GM12878 (cell line): ENCODE measurements around the gene CC2D1A. TPM values are rescaled to one million over a fixed set of nuclear protein-coding genes. Genes with fewer than 3 reads are reported as not detected.

Experiments used
- ATAC-seq: fragments of 200-7000 bp; cut with Tn5 transposase; 3 replicates; pipeline ENCODE4 v1.9.1; 2020; ENCODE audit warnings: mild to moderate bottlenecking, moderate library complexity
- BruUV-seq: library from RNA; stranded (reverse); fragments of 400-500 nt; replicated peaks from 2 replicates; lab custom pipeline; 2021; lab: Mats Ljungman, UMichigan
- CTCF ChIA-PET: fragments of 300-600 bp; sonication (Branson Sonifier 250); formaldehyde crosslinking; extraction: SDS; loops from one replicate; lab custom pipeline; 2021; ENCODE audit warnings: inconsistent platforms; lab: Yijun Ruan, JAX
- POLR2A ChIA-PET: fragments of 350-600 bp; formaldehyde crosslinking; extraction: SDS; loops from one replicate; lab custom pipeline; 2021; ENCODE audit warnings: inconsistent platforms; lab: Charles Lee
- RAD21 ChIA-PET: fragments of 300-600 bp; sonication (Branson Sonifier 250); formaldehyde crosslinking; loops from one replicate; lab custom pipeline; 2023; ENCODE audit warnings: antibody characterized with exemption; ENCODE audit not compliant: unreplicated experiment; lab: Charles Lee
- SMC1A ChIA-PET: fragments of 300-600 bp; sonication (Branson Sonifier 250); formaldehyde crosslinking; loops from one replicate; lab custom pipeline; 2023; ENCODE audit not compliant: unreplicated experiment, uncharacterized antibody; lab: Charles Lee
- DNase-seq: peaks from one replicate; pipeline ENCODE4 v3.0.0-alpha.2; 2011; ENCODE audit warnings: low read depth, low spot score
- FAIRE-seq: peaks from 3 replicates; lab custom pipeline; 2011; peaks lifted over from hg19 to GRCh38; lab: Jason Lieb, UNC
- H2AFZ ChIP-seq: 2 replicates; pipeline ENCODE4 v1.6.0; 2011; ENCODE audit warnings: low read depth, low read length, control low read depth; ENCODE audit not compliant: control insufficient read depth
- H3K27ac ChIP-seq: 2 replicates; pipeline ENCODE4 v1.5.1; 2011; ENCODE audit warnings: control low read depth; ENCODE audit not compliant: control insufficient read depth, insufficient read depth
- H3K27me3 ChIP-seq, 2 experiments: replicated peaks in 1 of 2; 2 replicates each; pipeline versions ENCODE4 v1.6.0 to v1.6.1; 2011; ENCODE audit warnings: low read length in 1 of 2; ENCODE audit not compliant: control insufficient read depth in 2 of 2, insufficient read depth in 2 of 2
- H3K36me3 ChIP-seq, 2 experiments: 2 replicates each; pipeline ENCODE4 v1.5.1; 2011; ENCODE audit warnings: low read length in 1 of 2; ENCODE audit not compliant: control insufficient read depth in 2 of 2, insufficient read depth in 2 of 2
- H3K4me1 ChIP-seq: 2 replicates; pipeline ENCODE4 v1.6.1; 2011; ENCODE audit warnings: mild to moderate bottlenecking, low read length, moderate library complexity, mixed read lengths; ENCODE audit not compliant: control insufficient read depth, insufficient read depth
- H3K4me2 ChIP-seq: 2 replicates; pipeline ENCODE4 v1.6.0; 2011; ENCODE audit warnings: control low read depth; ENCODE audit not compliant: control insufficient read depth, insufficient read depth
- H3K4me3 ChIP-seq: fragments of 200-600 bp; sonication (generic); 2 replicates; pipeline ENCODE4 v1.5.1; 2016
- H3K79me2 ChIP-seq: 2 replicates; pipeline ENCODE4 v1.6.0; 2011; ENCODE audit warnings: low read length; ENCODE audit not compliant: control insufficient read depth, insufficient read depth
- H3K9ac ChIP-seq: 2 replicates; pipeline ENCODE4 v1.8.0; 2011; ENCODE audit warnings: low read length, control low read depth, mixed read lengths; ENCODE audit not compliant: control insufficient read depth, insufficient read depth
- H3K9me3 ChIP-seq: replicated peaks from 3 replicates; pipeline ENCODE4 v1.5.1; 2011; ENCODE audit warnings: mild to moderate bottlenecking, low read length; ENCODE audit not compliant: control insufficient read depth, insufficient read depth
- H4K20me1 ChIP-seq: 2 replicates; pipeline ENCODE4 v1.6.0; 2011; ENCODE audit not compliant: control insufficient read depth, insufficient read depth
- IKZF1 ChIP-seq: fragments of 450-650 bp; conservative IDR thresholded peaks from 2 replicates; pipeline ENCODE4 v1.6.1; 2017; ENCODE audit warnings: antibody characterized with exemption, mild to moderate bottlenecking
- KDM1A ChIP-seq: fragments of 200-600 bp; sonication (generic); IDR thresholded peaks from 2 replicates; pipeline ENCODE4 v1.6.1; 2016; ENCODE audit warnings: borderline replicate concordance
- SMC3 ChIP-seq: IDR thresholded peaks from 2 replicates; pipeline ENCODE4 v1.6.1; 2011; ENCODE audit warnings: low read length, improper control_type of control experiment, borderline replicate concordance
- ZNF384 ChIP-seq: IDR thresholded peaks from 2 replicates; pipeline ENCODE4 v1.6.1; 2012; ENCODE audit warnings: low read depth, mild to moderate bottlenecking, low read length, improper control_type of control experiment, borderline replicate concordance
- WGBS: methylation state at CpG from one replicate; pipeline ENCODE4 v1.1.6; 2016; ENCODE audit warnings: low lambda C conversion rate; ENCODE audit not compliant: insufficient replicate concordance, insufficient coverage; ENCODE audit errors: missing lambda C conversion rate; 5-methylcytosine and 5-hydroxymethylcytosine counted together
- in situ Hi-C: fragments of 300-500 bp; cut with MboI; formaldehyde crosslinking; loops from 9 replicates; pipeline ENCODE4 v1.14.3; 2018; ENCODE audit warnings: mixed read lengths
- intact Hi-C: fragments of 100-400 bp; cut with micrococcal nuclease; formaldehyde crosslinking; loops from one replicate; pipeline ENCODE4 v1.14.2; 2022; ENCODE audit not compliant: unreplicated experiment
- polyA plus RNA-seq, 11 experiments: library from polyadenylated mRNA; depleted of rRNA in 4 of 11; unstranded in 6 of 11; stranded (reverse) in 5 of 11; fragments of >200 nt; fragmentation: Nextera tagmentation in 4 of 11; fragmentation: Illumina TruSeq in 1 of 11; extraction: Ambion mirVana in 4 of 11; extraction: Trizol in 1 of 11; gene quantifications; 1 replicate in 1 of 11; 2 replicates in 10 of 11; pipeline versions ENCODE4 v1.2.1 to v1.2.3, GENCODE V29; 2011 to 2016; ENCODE audit warnings: inconsistent platforms in 2 of 11, missing spikeins in 2 of 11, low read depth in 1 of 11
- total RNA-seq, 4 experiments: library from RNA; depleted of rRNA in 3 of 4; stranded (reverse); fragments of >200 nt in 3 of 4; fragmentation: Illumina TruSeq in 1 of 4; extraction: Trizol in 1 of 4; gene quantifications; 2 replicates each; pipeline versions ENCODE4 v1.2.1 to v1.2.3, GENCODE V29; 2013 to 2021
- TF ChIP-seq, protein P1 (sequence below), 3 experiments: IDR thresholded peaks in 2 of 3; conservative IDR thresholded peaks in 1 of 3; 2 replicates each; pipeline ENCODE4 v1.5.1; 2011; ENCODE audit warnings: low read depth in 3 of 3, low read length in 3 of 3, mild to moderate bottlenecking in 3 of 3, control low read depth in 2 of 3, moderate library complexity in 2 of 3, inconsistent platforms in 1 of 3, mixed read lengths in 1 of 3; ENCODE audit not compliant: control insufficient read depth in 2 of 3, insufficient read depth in 1 of 3; ENCODE audit errors: extremely low read depth in 1 of 3
- TF ChIP-seq, protein P2 (sequence below): IDR thresholded peaks from 2 replicates; pipeline ENCODE4 v1.6.1; 2012; ENCODE audit warnings: improper control_type of control experiment, low read depth, low read length; ENCODE audit not compliant: insufficient replicate concordance

CC2D1A gene
- total and polyA plus RNA-seq, 10 of the 15 experiments (the other 5 are each of a cell fraction or from before 2014, with no cell fraction given), result 0.13 to 36.1 (median 16.1) TPM

DNA sequence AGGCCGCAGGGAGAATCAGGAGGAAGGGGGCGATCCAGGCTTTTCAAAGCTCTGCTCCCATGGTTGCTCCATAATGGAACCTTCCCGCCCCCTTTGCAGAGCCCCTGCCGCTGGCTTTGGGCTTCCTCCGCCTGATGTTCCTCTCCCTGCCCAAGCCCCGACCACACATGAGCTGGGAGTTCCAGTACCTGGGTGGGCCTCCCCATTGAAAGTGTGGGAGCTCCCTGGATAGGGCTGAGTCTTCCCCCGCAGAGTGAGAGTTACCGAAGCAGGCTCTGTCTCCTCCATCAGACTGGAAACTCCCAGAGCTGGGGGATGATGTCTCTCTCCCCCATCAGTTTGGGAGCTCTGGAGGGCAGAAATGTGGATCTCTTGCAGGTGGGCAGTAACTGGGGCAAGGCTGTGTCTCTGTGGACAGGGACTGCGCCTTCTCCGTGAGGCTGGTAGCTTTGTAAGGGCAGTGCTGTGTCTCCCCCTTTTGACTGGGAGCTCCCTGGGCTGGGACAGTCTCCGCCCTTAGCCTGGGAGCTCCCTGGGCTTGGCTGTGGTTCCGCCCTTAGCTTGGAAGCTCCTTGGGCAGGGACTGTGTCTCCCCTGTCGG is 47.0 kb downstream of the CC2D1A start:
- Histone ChIP-seq H3K27ac (peak overlapping the region; percentile 64), H3K79me2 (peaks cover 15% of the 10 kb centered on the region), H3K9me3 (no peaks in the 10 kb centered on the region), H3K9ac (peak overlapping the region; percentile 81), H4K20me1 (no peaks in the 10 kb centered on the region), H3K4me2 (peak overlapping the region; percentile 73), H3K4me3 (peak overlapping the region; percentile 100), H2AFZ (no peak overlapping the region), H3K27me3 (no peaks in the 10 kb centered on the region), H3K4me1 (peaks cover 11% of the 10 kb centered on the region), H3K36me3 (peaks cover 0 to 11% of the 10 kb centered on the region in 2 experiments; a peak in 3 of 4 replicates)
- ATAC-seq (no peak; the same call in 2 of the 3 replicates), DNase-seq (no peak), FAIRE-seq (no peak)
- ChIA-PET POLR2A (interaction anchor here (0.7 to 1.1 kb wide), 3 partner anchors 35 to 161 kb away, joined by 3 to 4 read pairs (median 3); partner anchors contain the start of gene MISP3), CTCF (interaction anchor here (0.9 to 2.9 kb wide), 13 partner anchors 46 to 184 kb away, joined by 3 to 10 read pairs (median 4); partner anchors contain the start of genes ASF1B and IL27RA), SMC1A (interaction anchor here (0.7 to 2.1 kb wide), 10 partner anchors 14 to 121 kb away, joined by 3 to 10 read pairs (median 4); partner anchors contain the start of genes BRME1, CC2D1A and IL27RA), RAD21 (interaction anchor here (0.8 to 3.2 kb wide), 13 partner anchors 19 to 119 kb away, joined by 3 to 21 read pairs (median 4); partner anchors contain the start of genes IL27RA and RFX1)
- intact Hi-C loops, result loop anchor here (1.0 to 5.0 kb wide), 3 partner anchors 34 to 79 kb away; partner anchors contain the start of gene IL27RA
- no TSS peak for BruUV-seq
- WGBS, result 15% methylated on average over 11 of the region's 13 CpGs
- TF ChIP-seq, protein P1, sequence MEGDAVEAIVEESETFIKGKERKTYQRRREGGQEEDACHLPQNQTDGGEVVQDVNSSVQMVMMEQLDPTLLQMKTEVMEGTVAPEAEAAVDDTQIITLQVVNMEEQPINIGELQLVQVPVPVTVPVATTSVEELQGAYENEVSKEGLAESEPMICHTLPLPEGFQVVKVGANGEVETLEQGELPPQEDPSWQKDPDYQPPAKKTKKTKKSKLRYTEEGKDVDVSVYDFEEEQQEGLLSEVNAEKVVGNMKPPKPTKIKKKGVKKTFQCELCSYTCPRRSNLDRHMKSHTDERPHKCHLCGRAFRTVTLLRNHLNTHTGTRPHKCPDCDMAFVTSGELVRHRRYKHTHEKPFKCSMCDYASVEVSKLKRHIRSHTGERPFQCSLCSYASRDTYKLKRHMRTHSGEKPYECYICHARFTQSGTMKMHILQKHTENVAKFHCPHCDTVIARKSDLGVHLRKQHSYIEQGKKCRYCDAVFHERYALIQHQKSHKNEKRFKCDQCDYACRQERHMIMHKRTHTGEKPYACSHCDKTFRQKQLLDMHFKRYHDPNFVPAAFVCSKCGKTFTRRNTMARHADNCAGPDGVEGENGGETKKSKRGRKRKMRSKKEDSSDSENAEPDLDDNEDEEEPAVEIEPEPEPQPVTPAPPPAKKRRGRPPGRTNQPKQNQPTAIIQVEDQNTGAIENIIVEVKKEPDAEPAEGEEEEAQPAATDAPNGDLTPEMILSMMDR (IDR thresholded peaks at IDR 0.05 in 2 of 3, conservative IDR thresholded peaks at IDR 0.05 in 1 of 3; ENCODE audit: control insufficient read depth in 2 of 3, extremely low read depth in 1 of 3, insufficient read depth in 1 of 3, low read depth in 3 of 3, low read length in 3 of 3), result 0 out of 6 replicates have a peak, but pooled peaks of 1 of the 3 experiments have one; percentile 9
- 0 out of 2 replicates have a peak, but pooled peaks have one; percentile 11 for TF ChIP-seq IKZF1
- TF ChIP-seq SMC3, result peak; percentile 5; the same call in 1 of the 2 replicates
- TF ChIP-seq ZNF384, result no peak
- no peak for TF ChIP-seq KDM1A
- TF ChIP-seq, protein P2, sequence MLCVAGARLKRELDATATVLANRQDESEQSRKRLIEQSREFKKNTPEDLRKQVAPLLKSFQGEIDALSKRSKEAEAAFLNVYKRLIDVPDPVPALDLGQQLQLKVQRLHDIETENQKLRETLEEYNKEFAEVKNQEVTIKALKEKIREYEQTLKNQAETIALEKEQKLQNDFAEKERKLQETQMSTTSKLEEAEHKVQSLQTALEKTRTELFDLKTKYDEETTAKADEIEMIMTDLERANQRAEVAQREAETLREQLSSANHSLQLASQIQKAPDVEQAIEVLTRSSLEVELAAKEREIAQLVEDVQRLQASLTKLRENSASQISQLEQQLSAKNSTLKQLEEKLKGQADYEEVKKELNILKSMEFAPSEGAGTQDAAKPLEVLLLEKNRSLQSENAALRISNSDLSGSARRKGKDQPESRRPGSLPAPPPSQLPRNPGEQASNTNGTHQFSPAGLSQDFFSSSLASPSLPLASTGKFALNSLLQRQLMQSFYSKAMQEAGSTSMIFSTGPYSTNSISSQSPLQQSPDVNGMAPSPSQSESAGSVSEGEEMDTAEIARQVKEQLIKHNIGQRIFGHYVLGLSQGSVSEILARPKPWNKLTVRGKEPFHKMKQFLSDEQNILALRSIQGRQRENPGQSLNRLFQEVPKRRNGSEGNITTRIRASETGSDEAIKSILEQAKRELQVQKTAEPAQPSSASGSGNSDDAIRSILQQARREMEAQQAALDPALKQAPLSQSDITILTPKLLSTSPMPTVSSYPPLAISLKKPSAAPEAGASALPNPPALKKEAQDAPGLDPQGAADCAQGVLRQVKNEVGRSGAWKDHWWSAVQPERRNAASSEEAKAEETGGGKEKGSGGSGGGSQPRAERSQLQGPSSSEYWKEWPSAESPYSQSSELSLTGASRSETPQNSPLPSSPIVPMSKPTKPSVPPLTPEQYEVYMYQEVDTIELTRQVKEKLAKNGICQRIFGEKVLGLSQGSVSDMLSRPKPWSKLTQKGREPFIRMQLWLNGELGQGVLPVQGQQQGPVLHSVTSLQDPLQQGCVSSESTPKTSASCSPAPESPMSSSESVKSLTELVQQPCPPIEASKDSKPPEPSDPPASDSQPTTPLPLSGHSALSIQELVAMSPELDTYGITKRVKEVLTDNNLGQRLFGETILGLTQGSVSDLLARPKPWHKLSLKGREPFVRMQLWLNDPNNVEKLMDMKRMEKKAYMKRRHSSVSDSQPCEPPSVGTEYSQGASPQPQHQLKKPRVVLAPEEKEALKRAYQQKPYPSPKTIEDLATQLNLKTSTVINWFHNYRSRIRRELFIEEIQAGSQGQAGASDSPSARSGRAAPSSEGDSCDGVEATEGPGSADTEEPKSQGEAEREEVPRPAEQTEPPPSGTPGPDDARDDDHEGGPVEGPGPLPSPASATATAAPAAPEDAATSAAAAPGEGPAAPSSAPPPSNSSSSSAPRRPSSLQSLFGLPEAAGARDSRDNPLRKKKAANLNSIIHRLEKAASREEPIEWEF, result no peak
- in situ Hi-C loops, result no loop called here
